ENCODE data around the gene STIM2. TPM values are rescaled to one million over a fixed set of nuclear protein-coding genes. Genes with fewer than 3 reads are reported as not detected.
"Not testable (repeated sequence)": the region's sequence is repeated elsewhere in the genome, so short reads cannot be mapped to it uniquely, and the experiment has no call there.

STIM2 gene
- total RNA-seq, 1 donor from 2014 or later: 18.4 TPM

DNA sequence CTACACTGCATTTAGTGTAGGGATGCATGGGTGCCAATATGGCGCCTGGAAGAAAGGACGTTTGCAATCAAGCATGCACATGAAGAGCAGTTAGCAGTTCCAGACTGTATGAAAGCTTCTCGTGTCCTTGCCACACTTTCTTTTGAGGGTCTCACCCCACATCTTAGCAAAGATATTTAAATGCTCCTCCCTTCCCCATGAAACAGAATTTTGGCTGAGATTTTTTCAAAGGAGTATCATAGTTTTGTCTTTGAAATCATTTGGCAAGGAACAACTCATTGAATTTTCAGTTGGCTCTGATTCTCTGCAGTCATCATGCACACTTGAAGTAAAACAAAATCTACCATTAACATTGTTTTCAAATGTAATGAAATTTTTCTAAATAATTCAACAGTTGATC, 39.6 kb upstream of the STIM2 start:
- no peaks in the 10 kb centered on the region for H3K79me2 ChIP-seq (ENCODE audit: insufficient read depth, low read length)
- no peak overlapping the region for H2AFZ ChIP-seq (ENCODE audit: low read depth, low read length)
- peaks cover 10% of the 10 kb centered on the region for H3K9me3 Mint-ChIP-seq (ENCODE audit: unreplicated experiment)
- no peak for FAIRE-seq
- H3K36me3 Mint-ChIP-seq (ENCODE audit: low read depth, unreplicated experiment): peaks cover 5% of the 10 kb centered on the region
- H3K27ac Mint-ChIP-seq (ENCODE audit: unreplicated experiment): no peak overlapping the region
- no peak overlapping the region for H3K27ac ChIP-seq (ENCODE audit: low read depth, low read length)
- no peaks in the 10 kb centered on the region for H4K20me1 ChIP-seq (ENCODE audit: insufficient read depth, low read length)
- H3K27me3 ChIP-seq (ENCODE audit: insufficient read depth, low read length): no peaks in the 10 kb centered on the region
- H3K27me3 Mint-ChIP-seq (ENCODE audit: low read depth, unreplicated experiment): no peaks in the 10 kb centered on the region
- no peak overlapping the region for H3K4me2 ChIP-seq (ENCODE audit: low read length)
- H3K4me1 ChIP-seq (ENCODE audit: insufficient read depth, low read length): peaks cover 8% of the 10 kb centered on the region
- peaks cover 3% of the 10 kb centered on the region for H3K9me3 ChIP-seq (ENCODE audit: insufficient read depth, low read depth, low read length)
- no peak overlapping the region for H3K4me3 Mint-ChIP-seq (ENCODE audit: unreplicated experiment)
- TF ChIP-seq, protein P1, sequence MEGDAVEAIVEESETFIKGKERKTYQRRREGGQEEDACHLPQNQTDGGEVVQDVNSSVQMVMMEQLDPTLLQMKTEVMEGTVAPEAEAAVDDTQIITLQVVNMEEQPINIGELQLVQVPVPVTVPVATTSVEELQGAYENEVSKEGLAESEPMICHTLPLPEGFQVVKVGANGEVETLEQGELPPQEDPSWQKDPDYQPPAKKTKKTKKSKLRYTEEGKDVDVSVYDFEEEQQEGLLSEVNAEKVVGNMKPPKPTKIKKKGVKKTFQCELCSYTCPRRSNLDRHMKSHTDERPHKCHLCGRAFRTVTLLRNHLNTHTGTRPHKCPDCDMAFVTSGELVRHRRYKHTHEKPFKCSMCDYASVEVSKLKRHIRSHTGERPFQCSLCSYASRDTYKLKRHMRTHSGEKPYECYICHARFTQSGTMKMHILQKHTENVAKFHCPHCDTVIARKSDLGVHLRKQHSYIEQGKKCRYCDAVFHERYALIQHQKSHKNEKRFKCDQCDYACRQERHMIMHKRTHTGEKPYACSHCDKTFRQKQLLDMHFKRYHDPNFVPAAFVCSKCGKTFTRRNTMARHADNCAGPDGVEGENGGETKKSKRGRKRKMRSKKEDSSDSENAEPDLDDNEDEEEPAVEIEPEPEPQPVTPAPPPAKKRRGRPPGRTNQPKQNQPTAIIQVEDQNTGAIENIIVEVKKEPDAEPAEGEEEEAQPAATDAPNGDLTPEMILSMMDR (IDR thresholded peaks at IDR 0.05; ENCODE audit: insufficient read depth, low read depth, low read length): no peak
- no peak for TF ChIP-seq EZH2 (IDR thresholded peaks at IDR 0.05; ENCODE audit: insufficient read depth, low read length)
- no peak for DNase-seq (ENCODE audit: low read depth)
- no peak overlapping the region for H3K9ac ChIP-seq (ENCODE audit: low read length)
- H3K4me1 Mint-ChIP-seq (ENCODE audit: low read depth, unreplicated experiment): no peaks in the 10 kb centered on the region
- H3K36me3 ChIP-seq (ENCODE audit: insufficient read depth, low read length): no peaks in the 10 kb centered on the region
- H3K4me3 ChIP-seq (ENCODE audit: insufficient read depth, low read depth, low read length): no peak overlapping the region

DNA sequence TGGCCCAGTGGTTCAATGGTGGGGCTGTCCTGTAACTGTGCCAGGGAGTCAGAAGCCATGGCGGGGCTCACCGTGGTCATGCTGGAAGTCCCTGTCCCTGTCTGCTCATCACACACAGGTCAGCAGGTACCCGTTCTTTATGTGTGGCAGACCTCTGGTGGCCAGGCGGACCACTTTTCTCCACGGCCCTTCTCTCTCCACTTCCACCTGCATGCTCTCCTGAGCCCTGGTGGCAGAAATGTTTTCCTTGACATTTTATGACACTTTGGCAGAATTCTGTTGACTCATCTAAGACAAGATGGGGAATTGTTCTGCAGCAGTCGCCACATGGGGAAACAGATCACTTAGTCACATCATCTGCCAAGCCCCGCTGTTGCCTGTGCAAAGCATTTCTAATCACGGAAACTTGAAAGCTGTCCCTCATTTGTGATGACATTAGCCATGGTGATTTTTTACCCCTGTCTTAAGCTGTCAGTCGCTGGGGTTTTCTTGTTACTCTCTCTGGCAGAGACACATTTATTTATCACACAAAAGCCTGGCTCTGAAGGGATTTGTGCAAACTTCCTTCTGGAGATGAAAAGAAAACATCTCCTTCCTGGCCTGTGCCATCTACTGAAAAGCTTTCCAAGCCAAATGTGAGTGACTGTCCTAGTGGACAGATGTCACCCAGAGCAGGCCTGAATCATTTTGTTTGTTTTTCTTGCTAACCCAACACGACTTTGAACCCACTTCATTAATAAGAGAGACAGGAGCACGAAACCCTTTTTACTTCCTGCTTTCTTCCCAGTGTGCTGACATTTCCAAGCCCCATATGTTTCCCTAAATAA, 38.8 kb upstream of the STIM2 start:
- Mint-ChIP-seq H3K4me1 (ENCODE audit: low read depth, unreplicated experiment) (no peaks in the 10 kb centered on the region), H3K36me3 (ENCODE audit: low read depth, unreplicated experiment) (peaks cover 5% of the 10 kb centered on the region), H3K4me3 (ENCODE audit: unreplicated experiment) (no peak overlapping the region), H3K9me3 (ENCODE audit: unreplicated experiment) (peaks cover 10% of the 10 kb centered on the region), H3K27ac (ENCODE audit: unreplicated experiment) (no peak overlapping the region), H3K27me3 (ENCODE audit: low read depth, unreplicated experiment) (no peaks in the 10 kb centered on the region)
- Histone ChIP-seq H3K9ac (ENCODE audit: low read length) (no peak overlapping the region), H3K27me3 (ENCODE audit: insufficient read depth, low read length) (no peaks in the 10 kb centered on the region), H3K4me3 (ENCODE audit: insufficient read depth, low read depth, low read length) (no peak overlapping the region), H4K20me1 (ENCODE audit: insufficient read depth, low read length) (no peaks in the 10 kb centered on the region), H3K36me3 (ENCODE audit: insufficient read depth, low read length) (no peaks in the 10 kb centered on the region), H3K79me2 (ENCODE audit: insufficient read depth, low read length) (no peaks in the 10 kb centered on the region), H3K27ac (ENCODE audit: low read depth, low read length) (no peak overlapping the region), H2AFZ (ENCODE audit: low read depth, low read length) (no peak overlapping the region), H3K4me2 (ENCODE audit: low read length) (peak overlapping the region; percentile 19), H3K4me1 (ENCODE audit: insufficient read depth, low read length) (peaks cover 8% of the 10 kb centered on the region), H3K9me3 (ENCODE audit: insufficient read depth, low read depth, low read length) (peaks cover 3% of the 10 kb centered on the region)
- FAIRE-seq: no peak
- DNase-seq (ENCODE audit: low read depth): no peak
- TF ChIP-seq, protein P1 (IDR thresholded peaks at IDR 0.05; ENCODE audit: insufficient read depth, low read depth, low read length): no peak
- no peak for TF ChIP-seq EZH2 (IDR thresholded peaks at IDR 0.05; ENCODE audit: insufficient read depth, low read length)

DNA sequence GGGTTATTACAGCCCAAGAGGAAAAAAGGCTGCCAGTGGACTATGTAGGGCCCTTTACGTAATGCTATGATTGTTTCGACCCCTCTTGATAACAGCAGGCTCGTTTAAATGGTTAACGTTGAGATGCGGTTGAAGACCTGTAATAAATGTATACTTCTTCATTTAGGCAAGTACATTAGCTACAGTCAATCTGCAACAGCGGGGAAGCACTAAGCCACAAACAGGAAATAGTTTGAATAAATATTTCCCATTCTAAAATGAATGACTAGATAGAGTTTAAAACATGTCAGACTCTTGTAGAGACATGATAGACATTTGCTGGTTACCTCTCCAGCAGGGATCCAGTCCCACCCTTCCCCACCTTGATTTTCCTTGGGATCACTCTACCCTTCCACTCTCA, 38.1 kb upstream of the STIM2 start:
- FAIRE-seq: no peak
- DNase-seq (ENCODE audit: low read depth): no peak
- Histone ChIP-seq H3K9me3 (ENCODE audit: insufficient read depth, low read depth, low read length) (peaks cover 3% of the 10 kb centered on the region), H3K79me2 (ENCODE audit: insufficient read depth, low read length) (no peaks in the 10 kb centered on the region), H3K4me3 (ENCODE audit: insufficient read depth, low read depth, low read length) (no peak overlapping the region), H3K4me1 (ENCODE audit: insufficient read depth, low read length) (peaks cover 8% of the 10 kb centered on the region), H3K4me2 (ENCODE audit: low read length) (no peak overlapping the region), H3K27me3 (ENCODE audit: insufficient read depth, low read length) (no peaks in the 10 kb centered on the region), H3K9ac (ENCODE audit: low read length) (no peak overlapping the region), H3K27ac (ENCODE audit: low read depth, low read length) (no peak overlapping the region), H3K36me3 (ENCODE audit: insufficient read depth, low read length) (no peaks in the 10 kb centered on the region), H4K20me1 (ENCODE audit: insufficient read depth, low read length) (no peaks in the 10 kb centered on the region), H2AFZ (ENCODE audit: low read depth, low read length) (no peak overlapping the region)
- no peaks in the 10 kb centered on the region for H3K4me1 Mint-ChIP-seq (ENCODE audit: low read depth, unreplicated experiment)
- peaks cover 10% of the 10 kb centered on the region for H3K9me3 Mint-ChIP-seq (ENCODE audit: unreplicated experiment)
- H3K4me3 Mint-ChIP-seq (ENCODE audit: unreplicated experiment): no peak overlapping the region
- H3K27ac Mint-ChIP-seq (ENCODE audit: unreplicated experiment): no peak overlapping the region
- H3K27me3 Mint-ChIP-seq (ENCODE audit: low read depth, unreplicated experiment): no peaks in the 10 kb centered on the region
- peaks cover 5% of the 10 kb centered on the region for H3K36me3 Mint-ChIP-seq (ENCODE audit: low read depth, unreplicated experiment)
- no peak for TF ChIP-seq EZH2 (IDR thresholded peaks at IDR 0.05; ENCODE audit: insufficient read depth, low read length)
- TF ChIP-seq, protein P1 (IDR thresholded peaks at IDR 0.05; ENCODE audit: insufficient read depth, low read depth, low read length): no peak

DNA sequence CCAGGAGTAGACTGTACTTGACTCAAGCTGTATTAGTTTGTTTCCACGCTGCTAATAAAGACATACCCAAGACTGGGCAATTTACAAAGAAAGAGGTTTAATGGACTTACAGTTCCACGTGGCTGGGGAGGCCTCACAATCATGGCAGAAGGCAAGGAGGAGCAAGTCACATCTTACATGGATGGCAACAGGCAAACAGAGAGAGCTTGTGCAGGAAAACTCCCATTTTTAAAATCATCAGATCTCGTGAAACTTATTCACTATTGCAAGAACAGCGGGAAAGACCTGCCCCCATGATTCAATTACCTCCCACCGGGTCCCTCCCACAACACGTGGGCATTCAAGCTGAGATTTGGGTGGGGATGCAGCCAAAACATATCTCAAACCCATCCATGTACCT, 37.7 kb upstream of the STIM2 start:
- not testable (repeated sequence) for FAIRE-seq; H3K9ac ChIP-seq (ENCODE audit: low read length); H3K9me3 ChIP-seq (ENCODE audit: insufficient read depth, low read depth, low read length); H3K4me3 ChIP-seq (ENCODE audit: insufficient read depth, low read depth, low read length); H3K4me1 ChIP-seq (ENCODE audit: insufficient read depth, low read length); H3K9me3 Mint-ChIP-seq (ENCODE audit: unreplicated experiment); H3K27ac Mint-ChIP-seq (ENCODE audit: unreplicated experiment); H3K27ac ChIP-seq (ENCODE audit: low read depth, low read length); H3K27me3 ChIP-seq (ENCODE audit: insufficient read depth, low read length); H2AFZ ChIP-seq (ENCODE audit: low read depth, low read length); H3K4me1 Mint-ChIP-seq (ENCODE audit: low read depth, unreplicated experiment); H3K4me3 Mint-ChIP-seq (ENCODE audit: unreplicated experiment); H3K27me3 Mint-ChIP-seq (ENCODE audit: low read depth, unreplicated experiment); H3K36me3 ChIP-seq (ENCODE audit: insufficient read depth, low read length); DNase-seq (ENCODE audit: low read depth); H3K79me2 ChIP-seq (ENCODE audit: insufficient read depth, low read length); H4K20me1 ChIP-seq (ENCODE audit: insufficient read depth, low read length); H3K36me3 Mint-ChIP-seq (ENCODE audit: low read depth, unreplicated experiment); H3K4me2 ChIP-seq (ENCODE audit: low read length)

Data from astrocyte (in vitro differentiated cells and primary cell).